ENCODE data around the gene CLIC5.

The CLIC5 gene

DNA sequence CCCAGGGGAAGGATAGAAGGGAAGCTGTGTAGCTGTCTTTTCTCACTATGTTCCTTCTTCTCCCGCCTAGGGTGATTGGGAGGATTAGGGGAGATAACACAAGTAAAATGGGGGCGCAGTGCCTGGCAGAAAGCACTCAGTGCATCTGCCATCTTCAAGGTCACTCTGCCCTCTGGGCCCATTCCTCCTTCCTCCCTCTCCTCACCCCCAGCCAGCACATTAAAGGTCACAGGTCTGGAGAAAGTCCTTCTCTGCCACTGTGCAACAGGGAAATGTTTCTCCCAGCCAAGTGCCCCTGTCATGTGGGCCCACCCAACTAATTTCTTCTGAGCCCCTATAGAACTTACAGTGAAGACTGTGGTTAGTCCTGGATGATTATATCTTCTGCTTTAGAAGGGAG lies 45.8 kb downstream of the CLIC5 start:
- no peak for TF ChIP-seq Cebpa-rat (IDR thresholded peaks at IDR 0.05)
- peaks cover 23% of the 10 kb centered on the region for H3K4me1 ChIP-seq
- no peaks in the 10 kb centered on the region for H3K36me3 ChIP-seq
- no peaks in the 10 kb centered on the region for H3K27me3 ChIP-seq
- no peak overlapping the region for H3K9ac ChIP-seq
- no peaks in the 10 kb centered on the region for H3K9me3 ChIP-seq
- no peak overlapping the region for H3K27ac ChIP-seq
- H3K4me2 ChIP-seq = peak overlapping the region; percentile 15; the same call in 1 of the 2 replicates
- H4K20me1 ChIP-seq = no peaks in the 10 kb centered on the region
- no peak overlapping the region for H3K4me3 ChIP-seq

GRCh38 chr6:45969026-45969425 lies 46.6 kb downstream of the CLIC5 start:
- H3K4me3 ChIP-seq = no peak overlapping the region
- TF ChIP-seq Cebpa-rat (IDR thresholded peaks at IDR 0.05) = no peak
- no peaks in the 10 kb centered on the region for H3K9me3 ChIP-seq
- no peaks in the 10 kb centered on the region for H3K36me3 ChIP-seq
- H3K4me2 ChIP-seq = no peak overlapping the region
- H4K20me1 ChIP-seq = no peaks in the 10 kb centered on the region
- H3K9ac ChIP-seq = no peak overlapping the region
- peaks cover 23% of the 10 kb centered on the region for H3K4me1 ChIP-seq
- no peaks in the 10 kb centered on the region for H3K27me3 ChIP-seq
- H3K27ac ChIP-seq = no peak overlapping the region

GRCh38 chr6:45967363-45967762 lies 48.3 kb downstream of the CLIC5 start:
- Histone ChIP-seq H4K20me1 (no peaks in the 10 kb centered on the region), H3K36me3 (no peaks in the 10 kb centered on the region), H3K9ac (no peak overlapping the region), H3K27ac (no peak overlapping the region), H3K4me2 (no peak overlapping the region), H3K27me3 (no peaks in the 10 kb centered on the region), H3K4me1 (peaks cover 23% of the 10 kb centered on the region), H3K4me3 (no peak overlapping the region), H3K9me3 (no peaks in the 10 kb centered on the region)
- TF ChIP-seq Cebpa-rat (IDR thresholded peaks at IDR 0.05) = no peak

DNA sequence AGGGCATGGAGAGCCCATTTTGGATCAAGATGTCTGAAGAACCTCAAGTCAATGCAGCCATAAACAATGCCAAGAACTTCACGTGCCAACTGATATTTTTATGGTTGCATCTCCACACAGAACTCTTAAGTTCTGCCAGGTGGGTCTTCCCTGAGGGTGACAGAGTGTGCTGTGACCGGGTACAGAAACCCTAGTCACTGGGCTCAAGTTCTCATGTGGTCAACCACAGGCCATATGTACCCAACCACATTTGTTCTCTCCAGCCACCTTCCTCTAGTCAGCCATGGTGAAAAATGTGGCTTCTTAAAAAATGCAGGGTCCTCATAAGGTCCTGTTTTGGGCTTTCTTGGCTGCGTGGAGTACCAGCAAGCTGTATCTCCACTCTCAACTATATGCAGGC lies 48.9 kb downstream of the CLIC5 start:
- Histone ChIP-seq H4K20me1 (no peaks in the 10 kb centered on the region), H3K27me3 (no peaks in the 10 kb centered on the region), H3K4me3 (no peak overlapping the region), H3K9me3 (no peaks in the 10 kb centered on the region), H3K4me1 (peaks cover 23% of the 10 kb centered on the region), H3K4me2 (peak overlapping the region; percentile 12; the same call in 1 of the 2 replicates), H3K9ac (no peak overlapping the region), H3K36me3 (no peaks in the 10 kb centered on the region), H3K27ac (no peak overlapping the region)
- no peak for TF ChIP-seq Cebpa-rat (IDR thresholded peaks at IDR 0.05)

- no peak for TF ChIP-seq Cebpa-rat (IDR thresholded peaks at IDR 0.05)
These were observed 49.3 kb downstream of the CLIC5 start for GRCh38 chr6:45966340-45966739.

GRCh38 chr6:45965792-45966191 lies 49.9 kb downstream of the CLIC5 start:
- TF ChIP-seq Cebpa-rat (IDR thresholded peaks at IDR 0.05) = no peak
- H3K36me3 ChIP-seq = no peaks in the 10 kb centered on the region
- no peak overlapping the region for H3K27ac ChIP-seq
- no peak overlapping the region for H3K9ac ChIP-seq
- peaks cover 20% of the 10 kb centered on the region for H3K4me1 ChIP-seq
- H3K4me2 ChIP-seq = no peak overlapping the region
- H3K9me3 ChIP-seq = no peaks in the 10 kb centered on the region
- no peak overlapping the region for H3K4me3 ChIP-seq
- H4K20me1 ChIP-seq = no peaks in the 10 kb centered on the region
- H3K27me3 ChIP-seq = no peaks in the 10 kb centered on the region

More at GRCh38 chr6:45966340-45966739, 49.3 kb downstream of the CLIC5 start:
- H3K9ac ChIP-seq = no peak overlapping the region
- peaks cover 23% of the 10 kb centered on the region for H3K4me1 ChIP-seq
- H3K27me3 ChIP-seq = no peaks in the 10 kb centered on the region
- H4K20me1 ChIP-seq = no peaks in the 10 kb centered on the region
- no peak overlapping the region; the same call in 1 of the 2 replicates for H3K4me2 ChIP-seq
- H3K27ac ChIP-seq = no peak overlapping the region
- H3K9me3 ChIP-seq = no peaks in the 10 kb centered on the region
- H3K36me3 ChIP-seq = no peaks in the 10 kb centered on the region
- no peak overlapping the region for H3K4me3 ChIP-seq

DNA sequence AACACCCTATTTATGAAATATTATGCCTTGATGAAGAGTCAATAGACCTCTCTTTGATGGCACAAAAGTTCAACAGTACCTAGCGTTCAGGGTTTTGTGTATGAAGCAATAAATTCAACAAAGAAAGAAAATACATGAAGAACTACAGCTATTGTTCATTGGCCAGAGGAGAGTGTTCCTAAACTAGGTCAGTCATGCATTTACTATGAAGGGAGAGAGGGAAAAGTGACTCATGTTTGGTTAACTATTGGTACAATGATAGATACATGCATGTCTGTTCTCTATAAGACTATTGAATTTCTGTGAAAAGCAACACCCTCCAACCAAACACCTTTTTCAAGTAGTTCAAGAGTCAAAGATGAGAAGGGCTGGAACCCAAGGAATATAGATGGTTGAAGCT lies 50.7 kb downstream of the CLIC5 start:
- H3K27me3 ChIP-seq = no peaks in the 10 kb centered on the region
- H3K4me2 ChIP-seq = no peak overlapping the region
- H3K9ac ChIP-seq = no peak overlapping the region
- H4K20me1 ChIP-seq = no peaks in the 10 kb centered on the region
- H3K4me3 ChIP-seq = no peak overlapping the region
- TF ChIP-seq Cebpa-rat (IDR thresholded peaks at IDR 0.05) = no peak
- H3K36me3 ChIP-seq = no peaks in the 10 kb centered on the region
- H3K9me3 ChIP-seq = no peaks in the 10 kb centered on the region
- peaks cover 12% of the 10 kb centered on the region for H3K4me1 ChIP-seq
- H3K27ac ChIP-seq = no peak overlapping the region

DNA sequence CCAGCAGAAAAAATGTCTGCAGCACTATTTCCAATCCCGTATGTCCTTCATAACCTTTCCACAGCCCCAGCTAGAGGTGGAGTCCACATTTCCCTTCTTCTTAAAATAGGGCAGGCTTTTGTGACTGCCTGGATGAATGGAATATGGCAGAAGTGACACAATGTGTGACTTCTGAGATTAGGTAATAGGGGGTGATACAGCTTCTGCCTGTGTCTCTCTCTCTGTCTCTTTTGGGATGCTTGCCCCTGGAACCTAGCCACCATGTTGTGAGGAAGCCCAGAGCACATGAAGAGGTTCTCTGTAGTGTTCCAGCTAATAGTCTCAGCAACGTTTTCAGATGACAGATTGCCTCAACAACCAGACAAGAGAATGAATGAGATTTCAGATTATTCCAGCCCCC lies 51.4 kb downstream of the CLIC5 start:
- H3K27ac ChIP-seq = no peak overlapping the region
- no peak overlapping the region for H3K4me3 ChIP-seq
- H4K20me1 ChIP-seq = no peaks in the 10 kb centered on the region
- no peak for TF ChIP-seq Cebpa-rat (IDR thresholded peaks at IDR 0.05)
- H3K9me3 ChIP-seq = no peaks in the 10 kb centered on the region
- H3K4me1 ChIP-seq = peaks cover 13% of the 10 kb centered on the region; the same call in 1 of the 2 replicates
- H3K9ac ChIP-seq = no peak overlapping the region
- no peak overlapping the region for H3K4me2 ChIP-seq
- H3K27me3 ChIP-seq = no peaks in the 10 kb centered on the region
- no peaks in the 10 kb centered on the region for H3K36me3 ChIP-seq

DNA sequence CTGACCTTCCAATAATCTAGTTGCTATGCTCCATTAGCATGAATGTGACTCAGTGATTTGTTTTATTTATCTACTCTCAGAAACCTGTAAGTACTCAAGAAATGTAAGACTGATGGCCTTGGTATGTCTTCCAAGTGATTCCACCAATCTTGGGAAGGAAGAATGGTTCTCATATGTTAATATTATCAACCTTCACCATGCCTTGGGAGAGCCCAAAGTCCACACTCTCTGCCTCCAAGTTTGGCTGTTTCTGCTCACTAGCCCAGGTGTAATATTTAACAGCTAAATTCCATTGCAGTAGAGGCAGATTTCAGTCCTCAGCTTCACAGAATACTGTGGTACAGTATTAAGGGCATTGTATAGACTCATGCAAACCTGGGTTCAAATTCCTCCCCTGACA lies 51.8 kb downstream of the CLIC5 start:
- Histone ChIP-seq H3K9ac (no peak overlapping the region), H3K27ac (no peak overlapping the region), H3K36me3 (no peaks in the 10 kb centered on the region), H3K4me1 (peaks cover 13% of the 10 kb centered on the region; the same call in 1 of the 2 replicates), H3K4me2 (no peak overlapping the region), H3K27me3 (no peaks in the 10 kb centered on the region), H3K4me3 (no peak overlapping the region), H4K20me1 (no peaks in the 10 kb centered on the region), H3K9me3 (no peaks in the 10 kb centered on the region)
- TF ChIP-seq Cebpa-rat (IDR thresholded peaks at IDR 0.05) = no peak

- TF ChIP-seq Cebpa-rat (IDR thresholded peaks at IDR 0.05) = no peak
- Histone ChIP-seq H4K20me1 (no peaks in the 10 kb centered on the region), H3K4me1 (0 out of 2 replicates have a peak, but pooled peaks cover 5% of the 10 kb centered on the region)
These were observed 54.5 kb downstream of the CLIC5 start for GRCh38 chr6:45961125-45961524.

More at GRCh38 chr6:45961125-45961524, 54.5 kb downstream of the CLIC5 start:
- Histone ChIP-seq H3K9me3 (no peaks in the 10 kb centered on the region), H3K9ac (no peak overlapping the region), H3K27me3 (no peaks in the 10 kb centered on the region), H3K27ac (no peak overlapping the region), H3K4me2 (no peak overlapping the region), H3K4me3 (no peak overlapping the region), H3K36me3 (no peaks in the 10 kb centered on the region)
